Smooth muscle cell (in vitro differentiated cells): ENCODE data around the gene LILRB1. TPM values are rescaled to one million over a fixed set of nuclear protein-coding genes. Genes with fewer than 3 reads are reported as not detected.

Experiments
- DNase-seq: peaks from one replicate; lab custom pipeline; 2025; ENCODE audit not compliant: unreplicated experiment; lab: John Stamatoyannopoulos, UW
- H2AFZ ChIP-seq: fragments of 200-600 bp; sonication (generic); 2 replicates; pipeline ENCODE4 v1.6.0; 2016; ENCODE audit warnings: antibody characterized with exemption, low read depth, mild to moderate bottlenecking
- H3F3A ChIP-seq: fragments of 200-600 bp; sonication (generic); 2 replicates; pipeline ENCODE4 v1.6.0; 2017; ENCODE audit warnings: antibody characterized with exemption, low read depth
- H3K27ac ChIP-seq: fragments of 200-600 bp; sonication (generic); 2 replicates; pipeline ENCODE4 v1.5.1; 2016; ENCODE audit warnings: low read depth, mild to moderate bottlenecking
- H3K27me3 ChIP-seq: fragments of 200-600 bp; sonication (generic); 2 replicates; pipeline ENCODE4 v1.6.1; 2016; ENCODE audit warnings: low read depth, mild to moderate bottlenecking
- H3K36me3 ChIP-seq: fragments of 200-600 bp; sonication (generic); 2 replicates; pipeline ENCODE4 v1.5.1; 2016; ENCODE audit warnings: low read depth
- H3K4me1 ChIP-seq: fragments of 200-600 bp; sonication (generic); 2 replicates; pipeline ENCODE4 v1.5.1; 2016; ENCODE audit warnings: low read depth
- H3K4me2 ChIP-seq: fragments of 200-600 bp; sonication (generic); 2 replicates; pipeline ENCODE4 v1.6.0; 2016; ENCODE audit warnings: mild to moderate bottlenecking
- H3K4me3 ChIP-seq: fragments of 200-600 bp; sonication (generic); 2 replicates; pipeline ENCODE4 v1.5.1; 2016; ENCODE audit warnings: mild to moderate bottlenecking
- H3K79me2 ChIP-seq: fragments of 200-600 bp; sonication (generic); 2 replicates; pipeline ENCODE4 v1.6.0; 2016; ENCODE audit warnings: low read depth, mild to moderate bottlenecking
- H3K9ac ChIP-seq: fragments of 200-600 bp; sonication (generic); 2 replicates; pipeline ENCODE4 v1.6.0; 2016; ENCODE audit warnings: low read depth
- H3K9me3 ChIP-seq: fragments of 200-600 bp; sonication (generic); replicated peaks from 2 replicates; pipeline ENCODE4 v1.5.1; 2016; ENCODE audit warnings: low read depth
- H4K20me1 ChIP-seq: fragments of 200-600 bp; sonication (generic); 2 replicates; pipeline ENCODE4 v1.6.0; 2016; ENCODE audit warnings: low read depth
- WGBS: methylation state at CpG from one replicate; pipeline ENCODE4 v1.1.7; 2016; ENCODE audit warnings: low lambda C conversion rate; 5-methylcytosine and 5-hydroxymethylcytosine counted together
- polyA plus RNA-seq: library from polyadenylated mRNA; unstranded; fragments of >200 nt; fragmentation: Nextera tagmentation; extraction: Ambion mirVana; gene quantifications from 2 replicates; pipeline ENCODE4 v1.2.1, GENCODE V29; 2016
- total RNA-seq: library from RNA; depleted of rRNA; stranded (reverse); fragments of >200 nt; gene quantifications from 2 replicates; pipeline ENCODE4 v1.2.3, GENCODE V29; 2014
- TF ChIP-seq, protein P1 (sequence below): fragments of 200-600 bp; sonication (generic); IDR thresholded peaks from 2 replicates; pipeline ENCODE4 v1.5.1; 2017; ENCODE audit warnings: borderline replicate concordance, mild to moderate bottlenecking, antibody characterized with exemption; ENCODE audit not compliant: insufficient read depth, poor library complexity, severe bottlenecking

LILRB1 gene
- total and polyA plus RNA-seq, 2 experiments from 2014 or later: not detected

DNA sequence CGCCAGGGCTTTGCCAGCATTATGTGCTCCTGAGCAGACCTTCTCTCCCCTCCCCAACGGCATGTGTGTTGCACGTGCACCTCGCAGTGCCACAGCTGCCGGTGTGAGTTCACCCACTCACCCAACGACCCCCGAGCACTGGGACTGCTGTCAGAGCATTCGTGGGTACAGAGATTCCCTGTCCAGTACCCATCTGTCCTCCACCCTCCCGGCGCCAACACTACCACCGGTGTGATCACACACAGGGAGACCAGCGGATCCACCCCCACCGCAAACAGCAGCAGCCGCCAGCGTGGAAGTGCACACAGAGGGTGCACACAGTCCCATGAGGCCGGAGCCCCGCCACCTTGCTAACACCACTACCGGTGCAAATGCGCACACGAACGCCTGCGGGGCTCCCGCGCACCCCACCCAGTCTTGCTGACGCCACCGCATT, 20.9 kb upstream of the LILRB1 start:
- Histone ChIP-seq H3K4me3 (no peak overlapping the region), H3K4me1 (no peaks in the 10 kb centered on the region), H3K79me2 (no peaks in the 10 kb centered on the region), H3K27ac (no peak overlapping the region), H3K36me3 (no peaks in the 10 kb centered on the region), H2AFZ (no peak overlapping the region), H3K9me3 (no peaks in the 10 kb centered on the region), H3K4me2 (no peak overlapping the region), H3K9ac (no peak overlapping the region), H4K20me1 (no peaks in the 10 kb centered on the region), H3K27me3 (no peaks in the 10 kb centered on the region), H3F3A (no peaks in the 10 kb centered on the region)
- 85% methylated on average over 22 of the region's 26 CpGs for WGBS
- TF ChIP-seq, protein P1, sequence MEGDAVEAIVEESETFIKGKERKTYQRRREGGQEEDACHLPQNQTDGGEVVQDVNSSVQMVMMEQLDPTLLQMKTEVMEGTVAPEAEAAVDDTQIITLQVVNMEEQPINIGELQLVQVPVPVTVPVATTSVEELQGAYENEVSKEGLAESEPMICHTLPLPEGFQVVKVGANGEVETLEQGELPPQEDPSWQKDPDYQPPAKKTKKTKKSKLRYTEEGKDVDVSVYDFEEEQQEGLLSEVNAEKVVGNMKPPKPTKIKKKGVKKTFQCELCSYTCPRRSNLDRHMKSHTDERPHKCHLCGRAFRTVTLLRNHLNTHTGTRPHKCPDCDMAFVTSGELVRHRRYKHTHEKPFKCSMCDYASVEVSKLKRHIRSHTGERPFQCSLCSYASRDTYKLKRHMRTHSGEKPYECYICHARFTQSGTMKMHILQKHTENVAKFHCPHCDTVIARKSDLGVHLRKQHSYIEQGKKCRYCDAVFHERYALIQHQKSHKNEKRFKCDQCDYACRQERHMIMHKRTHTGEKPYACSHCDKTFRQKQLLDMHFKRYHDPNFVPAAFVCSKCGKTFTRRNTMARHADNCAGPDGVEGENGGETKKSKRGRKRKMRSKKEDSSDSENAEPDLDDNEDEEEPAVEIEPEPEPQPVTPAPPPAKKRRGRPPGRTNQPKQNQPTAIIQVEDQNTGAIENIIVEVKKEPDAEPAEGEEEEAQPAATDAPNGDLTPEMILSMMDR: no peak
- DNase-seq: no peak

DNA sequence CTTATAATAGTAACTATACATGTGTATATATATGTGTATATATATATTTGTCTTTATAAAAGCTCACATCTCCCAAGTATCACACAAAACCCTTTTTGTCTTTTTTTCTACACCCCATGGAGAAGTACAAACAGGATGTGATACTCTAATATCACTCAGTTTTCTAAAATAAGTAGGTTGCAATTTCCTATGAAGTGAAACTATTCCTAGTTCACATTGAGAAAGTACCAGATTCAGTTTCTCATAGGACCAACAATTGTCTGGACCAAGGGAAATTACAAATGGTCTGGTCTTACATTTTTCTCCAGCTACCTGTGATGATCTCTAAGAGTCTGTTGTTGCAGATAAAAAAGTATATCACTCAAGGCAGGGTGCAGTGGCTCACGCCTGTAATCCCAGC, 17.9 kb upstream of the LILRB1 start:
- no peaks in the 10 kb centered on the region for H3K27me3 ChIP-seq
- 81% methylated on average over 1 of the region's 1 CpG for WGBS
- no peak overlapping the region for H2AFZ ChIP-seq
- H3K4me2 ChIP-seq: no peak overlapping the region
- no peak overlapping the region for H3K9ac ChIP-seq
- no peak overlapping the region for H3K27ac ChIP-seq
- H3F3A ChIP-seq: no peaks in the 10 kb centered on the region
- H3K79me2 ChIP-seq: no peaks in the 10 kb centered on the region
- no peaks in the 10 kb centered on the region for H3K36me3 ChIP-seq
- H3K4me3 ChIP-seq: no peak overlapping the region
- no peaks in the 10 kb centered on the region for H3K9me3 ChIP-seq
- no peak for DNase-seq
- TF ChIP-seq, protein P1: no peak
- no peaks in the 10 kb centered on the region for H4K20me1 ChIP-seq
- H3K4me1 ChIP-seq: no peaks in the 10 kb centered on the region

DNA sequence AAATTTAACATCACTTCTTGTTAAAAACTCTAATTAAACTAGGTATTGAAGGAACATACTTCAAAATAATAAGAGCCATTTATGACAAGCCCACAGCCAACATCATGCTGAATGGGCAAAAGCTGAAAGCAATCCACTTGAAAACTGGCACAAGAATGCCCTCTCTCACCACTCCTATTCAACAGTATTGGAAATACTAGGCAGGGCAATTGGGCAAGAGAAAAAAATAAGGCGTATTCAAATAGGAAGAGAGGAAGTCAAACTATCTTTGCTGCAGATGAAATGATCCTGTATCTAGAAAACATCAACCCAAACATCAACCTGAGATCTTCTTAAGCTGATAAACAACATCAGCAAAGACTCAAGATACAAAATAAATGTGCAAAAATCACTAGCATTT, 15.6 kb upstream of the LILRB1 start:
- no peak for DNase-seq
- H3K4me1 ChIP-seq: no peaks in the 10 kb centered on the region
- no peaks in the 10 kb centered on the region for H3K36me3 ChIP-seq
- no peak overlapping the region for H3K9ac ChIP-seq
- no peaks in the 10 kb centered on the region for H3F3A ChIP-seq
- H3K27me3 ChIP-seq: no peaks in the 10 kb centered on the region
- no peaks in the 10 kb centered on the region for H3K79me2 ChIP-seq
- H4K20me1 ChIP-seq: no peaks in the 10 kb centered on the region
- no peak overlapping the region for H2AFZ ChIP-seq
- no peak overlapping the region for H3K4me3 ChIP-seq
- H3K27ac ChIP-seq: no peak overlapping the region
- TF ChIP-seq, protein P1: no peak
- H3K4me2 ChIP-seq: no peak overlapping the region
- WGBS: 78% methylated on average over 1 of the region's 1 CpG
- peaks cover 3% of the 10 kb centered on the region for H3K9me3 ChIP-seq

DNA sequence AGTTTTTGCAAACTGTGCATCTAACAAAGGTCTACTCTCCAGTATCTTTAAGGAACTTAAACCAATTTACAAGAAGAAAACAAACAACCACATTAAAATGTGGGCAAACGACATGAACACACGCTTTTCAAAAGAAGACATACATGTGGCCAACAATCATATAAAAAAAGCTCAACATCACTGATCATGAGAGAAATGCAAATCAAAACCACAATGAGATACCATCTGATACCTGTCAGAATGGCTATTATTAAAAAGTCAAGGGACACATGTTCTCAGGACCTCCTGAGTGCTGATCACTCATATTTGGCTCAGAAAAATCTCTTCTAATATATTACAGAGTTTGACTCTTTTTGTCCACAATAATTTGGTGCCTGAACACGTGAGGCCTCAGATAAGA, 14.2 kb upstream of the LILRB1 start:
- Histone ChIP-seq H3K4me3 (no peak overlapping the region), H3F3A (no peaks in the 10 kb centered on the region), H3K4me2 (no peak overlapping the region), H4K20me1 (no peaks in the 10 kb centered on the region), H3K9ac (no peak overlapping the region), H3K4me1 (no peaks in the 10 kb centered on the region), H3K9me3 (peaks cover 3% of the 10 kb centered on the region), H2AFZ (no peak overlapping the region), H3K27me3 (no peaks in the 10 kb centered on the region), H3K79me2 (no peaks in the 10 kb centered on the region), H3K36me3 (no peaks in the 10 kb centered on the region), H3K27ac (no peak overlapping the region)
- TF ChIP-seq, protein P1: no peak
- no peak for DNase-seq
- WGBS: 38% methylated on average over 3 of the region's 3 CpGs
